ENCODE results near the gene GNAT1. TPM values are rescaled to one million over a fixed set of nuclear protein-coding genes. Genes with fewer than 3 reads are reported as not detected.

Gene GNAT1
- total RNA-seq, 1 experiment from 2014 or later: not detected

- Histone ChIP-seq H2BK12ac (ENCODE audit: insufficient read length, low read depth, low read length) (no peak overlapping the region), H3K27ac (ENCODE audit: insufficient read length, low read depth, low read length) (no peak overlapping the region), H3K4me1 (ENCODE audit: insufficient read depth, low read length) (peaks cover 3% of the 10 kb centered on the region), H2BK20ac (ENCODE audit: low read depth, low read length, poor library complexity, severe bottlenecking) (no peak overlapping the region), H2BK120ac (ENCODE audit: low read depth, low read length, poor library complexity, severe bottlenecking) (no peak overlapping the region), H3K4me2 (ENCODE audit: insufficient read depth, insufficient read length, low read length) (peak overlapping the region; percentile 30), H3K23me2 (ENCODE audit: insufficient read length, low read depth, low read length, poor library complexity, severe bottlenecking) (peaks cover 15% of the 10 kb centered on the region), H4K20me1 (ENCODE audit: control insufficient read depth, insufficient read depth, insufficient read length) (no peaks in the 10 kb centered on the region), H3K9ac (ENCODE audit: extremely low read depth, insufficient read length, low read length) (no peak overlapping the region), H3K4ac (ENCODE audit: low read depth, low read length) (no peak overlapping the region), H3T11ph (ENCODE audit: low read length) (no peak overlapping the region), H3K79me2 (ENCODE audit: insufficient read depth, low read length) (no peaks in the 10 kb centered on the region), H4K8ac (replicated peaks; ENCODE audit: insufficient read length, low read depth, low read length) (no peak overlapping the region), H2BK15ac (ENCODE audit: low read depth, low read length) (no peak overlapping the region), H4K5ac (ENCODE audit: insufficient read length, low read depth, low read length) (no peak overlapping the region), H3K27me3 (ENCODE audit: insufficient read depth, low read length) (peaks cover 7% of the 10 kb centered on the region; the same call in 1 of the 2 replicates), H2AFZ (ENCODE audit: low read length) (no peak overlapping the region), H3K9me3 (ENCODE audit: control insufficient read depth, low read depth, low read length) (no peaks in the 10 kb centered on the region), H3K18ac (ENCODE audit: insufficient read length, low read depth, low read length) (no peak overlapping the region), H3K56ac (ENCODE audit: insufficient read length, low read depth, low read length) (no peak overlapping the region), H3K14ac (ENCODE audit: insufficient read depth, low read length) (no peak overlapping the region), H3K23ac (ENCODE audit: insufficient read length, low read depth, low read length) (no peak overlapping the region), H4K91ac (ENCODE audit: insufficient read length, low read depth, low read length) (no peak overlapping the region), H3K79me1 (ENCODE audit: insufficient read depth, low read depth, low read length, poor library complexity, severe bottlenecking) (peaks cover 2% of the 10 kb centered on the region), H2AK5ac (ENCODE audit: insufficient read length, low read length) (no peak overlapping the region), H2BK5ac (ENCODE audit: insufficient read length, low read length) (no peak overlapping the region)
- WGBS (ENCODE audit: extremely low coverage, insufficient read length, low lambda C conversion rate): no CpG with 5 or more reads among the region's 34 CpGs
- H3K27me3 Mint-ChIP-seq (ENCODE audit: low read depth): peaks cover 25% of the 10 kb centered on the region
- H3K36me3 Mint-ChIP-seq (ENCODE audit: insufficient read depth in 1 of 3, low read depth in 3 of 3): peaks cover 0 to 5% (median 2%) of the 10 kb centered on the region in 3 experiments; a peak in 4 of 7 replicates
- no peak for TF ChIP-seq CTCF (conservative IDR thresholded peaks at IDR 0.05)
- peak overlapping the region; percentile 62 to 87 for H3K4me3 Mint-ChIP-seq
- H3K27ac Mint-ChIP-seq: peak overlapping the region in 1 of 3 experiments; percentile 79; a peak in 1 of 7 replicates
- peaks cover 61 to 75% of the 10 kb centered on the region in 2 experiments for H3K4me1 Mint-ChIP-seq
- DNase-seq: no peak
- no peaks in the 10 kb centered on the region for H3K9me3 Mint-ChIP-seq
These were observed 37.0 kb upstream of the GNAT1 start for GRCh38 chr3:50154476-50154839.
